Gastrocnemius medialis (tissue), 4 donors: ENCODE data around the gene ZNF285.

ENCODE experiments used
- CTCF ChIP-seq, 5 experiments: fragments of 450-650 bp in 3 of 5; fragments of 200-600 bp in 2 of 5; sonication (generic) in 2 of 5; IDR thresholded peaks in 4 of 5; conservative IDR thresholded peaks in 1 of 5; 1 replicate in 4 of 5; 2 replicates in 1 of 5; pipeline ENCODE4 v1.5.1; 2016 to 2019; ENCODE audit warnings: antibody characterized with exemption in 5 of 5, mild to moderate bottlenecking in 3 of 5, moderate library complexity in 3 of 5
- POLR2A ChIP-seq, 2 donors: fragments of 450-650 bp; IDR thresholded peaks; one replicate each; pipeline ENCODE4 v1.6.1; 2017; ENCODE audit warnings: antibody characterized with exemption in 2 of 2, mild to moderate bottlenecking in 2 of 2, moderate library complexity in 2 of 2

- TF ChIP-seq POLR2A (IDR thresholded peaks at IDR 0.05), result no peak
- TF ChIP-seq CTCF (IDR thresholded peaks at IDR 0.05 in 4 of 5, conservative IDR thresholded peaks at IDR 0.05 in 1 of 5), result no peak
Measured at GRCh38 chr19:44435441-44435840, 34.0 kb upstream of the ZNF285 start.
